K562 (cell line): ENCODE results near the gene CRELD2. TPM values are rescaled to one million over a fixed set of nuclear protein-coding genes. Genes with fewer than 3 reads are reported as not detected.

Experiments
- ATAC-seq: fragments of 200-7000 bp; cut with Tn5 transposase; 3 replicates; pipeline ENCODE4 v1.9.1; 2020; ENCODE audit warnings: moderate library complexity
- BruUV-seq: library from RNA; stranded (reverse); fragments of 400-500 nt; replicated peaks from 2 replicates; lab custom pipeline; 2021; lab: Mats Ljungman, UMichigan
- CTCF ChIA-PET: fragments of 300-600 bp; formaldehyde crosslinking; extraction: SDS; loops from one replicate; lab custom pipeline; 2021; ENCODE audit warnings: low intra/inter-chr PET ratio; lab: Yijun Ruan, JAX
- POLR2A ChIA-PET: fragments of 300-600, 350-650 bp; sonication (Branson Sonifier 250); formaldehyde crosslinking; extraction: SDS; loops from one replicate; lab custom pipeline; 2021; ENCODE audit warnings: antibody characterized with exemption, inconsistent platforms; lab: Yijun Ruan, JAX
- DNase-seq, 4 experiments: peaks; one replicate each; pipeline versions ENCODE4 v3.0.0 to v3.0.0-alpha.2; 2011 to 2018; ENCODE audit warnings: low spot score in 3 of 4, mixed read lengths in 3 of 4; ENCODE audit errors: extremely low read depth in 1 of 4
- FAIRE-seq: peaks from 2 replicates; lab custom pipeline; 2011; peaks lifted over from hg19 to GRCh38; lab: Jason Lieb, UNC
- H2AFZ ChIP-seq: 2 replicates; pipeline ENCODE4 v1.6.0; 2011; ENCODE audit warnings: low read depth, low read length, control low read depth, inconsistent platforms
- H3K27ac ChIP-seq: fragments of 200-600 bp; 3 replicates; pipeline ENCODE4 v1.8.0; 2011; ENCODE audit warnings: low read depth, mild to moderate bottlenecking, control low read depth, inconsistent platforms, low read length, moderate library complexity, mixed read lengths; ENCODE audit errors: extremely low read depth
- H3K27me3 ChIP-seq, 2 experiments: fragments of 300-600 bp in 1 of 2; 2 replicates in 1 of 2; 3 replicates in 1 of 2; pipeline versions ENCODE4 v1.6.0 to v1.8.0; 2011; ENCODE audit warnings: inconsistent platforms in 2 of 2, low read length in 2 of 2, mild to moderate bottlenecking in 1 of 2, mixed read lengths in 1 of 2, moderate library complexity in 1 of 2; ENCODE audit not compliant: control insufficient read depth in 2 of 2, insufficient read depth in 2 of 2
- H3K36me3 ChIP-seq: fragments of 300-600 bp; 3 replicates; pipeline ENCODE4 v1.8.0; 2011; ENCODE audit warnings: mild to moderate bottlenecking, low read length, inconsistent platforms; ENCODE audit not compliant: control insufficient read depth, insufficient read depth
- H3K4me1 ChIP-seq, 2 experiments: fragments of 200-600 bp in 1 of 2; replicated peaks in 1 of 2; 2 replicates in 1 of 2; 3 replicates in 1 of 2; pipeline versions ENCODE4 v1.5.1 to v1.8.0; 2011; ENCODE audit warnings: inconsistent platforms in 2 of 2, low read length in 2 of 2, mild to moderate bottlenecking in 1 of 2, mixed read lengths in 1 of 2, moderate library complexity in 1 of 2; ENCODE audit not compliant: control insufficient read depth in 2 of 2, insufficient read depth in 2 of 2
- H3K4me2 ChIP-seq: 2 replicates; pipeline ENCODE4 v1.6.1; 2011; ENCODE audit warnings: low read length, control low read depth, inconsistent platforms, mixed read lengths; ENCODE audit not compliant: insufficient read depth
- H3K4me3 ChIP-seq: fragments of 200-600 bp; sonication (generic), shearing (Covaris generic); 2 replicates; pipeline ENCODE4 v1.5.1; 2016; ENCODE audit warnings: control low read depth, inconsistent platforms
- H3K79me2 ChIP-seq: fragments of 200-600 bp; 3 replicates; pipeline ENCODE4 v1.8.0; 2011; ENCODE audit warnings: low read length, inconsistent platforms; ENCODE audit not compliant: control insufficient read depth, insufficient read depth
- H3K9ac ChIP-seq, 2 experiments: 2 replicates each; pipeline versions ENCODE4 v1.6.0 to v1.6.1; 2011; ENCODE audit warnings: low read depth in 2 of 2, low read length in 2 of 2, control low read depth in 1 of 2, inconsistent platforms in 1 of 2, mild to moderate bottlenecking in 1 of 2, mixed read lengths in 1 of 2; ENCODE audit not compliant: insufficient read depth in 1 of 2
- H3K9me1 ChIP-seq: one replicate; pipeline ENCODE4 v1.6.0; 2011; ENCODE audit warnings: inconsistent platforms, mild to moderate bottlenecking, low read length, moderate library complexity; ENCODE audit not compliant: control insufficient read depth, insufficient read depth
- H3K9me3 ChIP-seq: replicated peaks from 2 replicates; pipeline ENCODE4 v1.5.1; 2011; ENCODE audit warnings: low read depth, low read length, inconsistent platforms; ENCODE audit not compliant: control insufficient read depth, insufficient read depth
- H4K20me1 ChIP-seq: replicated peaks from 2 replicates; pipeline ENCODE4 v1.6.1; 2011; ENCODE audit warnings: low read length, inconsistent platforms, mixed read lengths; ENCODE audit not compliant: control insufficient read depth, insufficient read depth
- ASH1L ChIP-seq: fragments of 450-650 bp; IDR thresholded peaks from 2 replicates; pipeline ENCODE4 v1.6.1; 2018; ENCODE audit warnings: borderline replicate concordance, mild to moderate bottlenecking, low read depth; ENCODE audit not compliant: partially characterized antibody
- ESRRB ChIP-seq: fragments of 250-450 bp; sonication (Bioruptor Pico); IDR thresholded peaks from 2 replicates; pipeline ENCODE4 v1.5.0; 2020; ENCODE audit warnings: mild to moderate bottlenecking, moderate library complexity, borderline replicate concordance
- FOS ChIP-seq: IDR thresholded peaks from 3 replicates; pipeline ENCODE4 v1.6.1; 2011; ENCODE audit not compliant: insufficient read length; ENCODE audit errors: extremely low read depth
- HDAC8 ChIP-seq: fragments of 450-650 bp; IDR thresholded peaks from 2 replicates; pipeline ENCODE4 v1.6.1; 2016; ENCODE audit warnings: mild to moderate bottlenecking, missing genetic modification characterization, moderate library complexity, missing compliant biosample characterization
- KLF1 ChIP-seq: fragments of 450-650 bp; IDR thresholded peaks from 2 replicates; pipeline ENCODE4 v1.6.1; 2016; ENCODE audit warnings: missing genetic modification characterization, missing compliant biosample characterization
- MBD2 ChIP-seq: sonication (generic); IDR thresholded peaks from 2 replicates; pipeline ENCODE4 v1.6.1; 2016; ENCODE audit warnings: low read depth, borderline replicate concordance
- MCM3 ChIP-seq: fragments of 450-650 bp; IDR thresholded peaks from 2 replicates; pipeline ENCODE4 v1.6.1; 2016
- NFYB ChIP-seq: IDR thresholded peaks from 2 replicates; pipeline ENCODE4 v1.6.1; 2011; ENCODE audit warnings: mild to moderate bottlenecking, moderate library complexity; ENCODE audit not compliant: insufficient read length; ENCODE audit errors: extremely low read depth
- NR2C2 ChIP-seq, 2 experiments: fragments of 200-800 bp in 1 of 2; sonication (Bioruptor generic) in 1 of 2; sonication (generic) in 1 of 2; formaldehyde crosslinking in 1 of 2; IDR thresholded peaks; 2 replicates each; pipeline versions ENCODE4 v1.6.1 to v1.8.0; 2016 to 2022; ENCODE audit warnings: mild to moderate bottlenecking in 1 of 2, missing compliant biosample characterization in 1 of 2, missing genetic modification characterization in 1 of 2, missing genetic modification reagents in 1 of 2
- NRF1 ChIP-seq, 2 experiments: fragments of 450-650 bp; IDR thresholded peaks in 1 of 2; conservative IDR thresholded peaks in 1 of 2; 2 replicates each; pipeline ENCODE4 v1.6.1; 2014; ENCODE audit warnings: mild to moderate bottlenecking in 2 of 2
- RBM25 ChIP-seq: fragments of 200-400 bp; formaldehyde crosslinking; IDR thresholded peaks from 2 replicates; pipeline ENCODE4 v1.6.1; 2018; ENCODE audit warnings: low read length, low read depth, moderate library complexity; ENCODE audit not compliant: severe bottlenecking
- RFX1 ChIP-seq: fragments of 450-650 bp; IDR thresholded peaks from 2 replicates; pipeline ENCODE4 v1.6.1; 2016; ENCODE audit warnings: mild to moderate bottlenecking, moderate library complexity
- SETDB1 ChIP-seq: IDR thresholded peaks from one replicate; pipeline ENCODE4 v1.6.1; 2012; ENCODE audit warnings: low read length, control low read depth, inconsistent platforms
- SIX5 ChIP-seq, 2 experiments: IDR thresholded peaks; 2 replicates each; pipeline ENCODE4 v1.6.1; 2011; ENCODE audit warnings: low read length in 2 of 2, borderline replicate concordance in 1 of 2, low read depth in 1 of 2, mild to moderate bottlenecking in 1 of 2, moderate library complexity in 1 of 2; ENCODE audit not compliant: insufficient read depth in 1 of 2
- SRSF7 ChIP-seq: fragments of 200-400 bp; formaldehyde crosslinking; optimal IDR thresholded peaks from 2 replicates; pipeline ENCODE3; 2017; ENCODE audit warnings: mild to moderate bottlenecking, low read depth, low read length
- TFAP4 ChIP-seq: sonication (generic); formaldehyde crosslinking; IDR thresholded peaks from 2 replicates; pipeline ENCODE4 v1.8.0; 2022; ENCODE audit warnings: missing genetic modification reagents, mild to moderate bottlenecking, moderate library complexity, borderline replicate concordance
- ZNF384 ChIP-seq: IDR thresholded peaks from 2 replicates; pipeline ENCODE4 v1.6.1; 2012; ENCODE audit warnings: low read depth, low read length, improper control_type of control experiment
- ZZZ3 ChIP-seq: fragments of 450-650 bp; IDR thresholded peaks from 2 replicates; pipeline ENCODE4 v1.6.1; 2016; ENCODE audit warnings: antibody characterized with exemption, mild to moderate bottlenecking, moderate library complexity
- WGBS: fragments of 100-300 bp; shearing (Covaris generic); methylation state at CpG from one replicate; pipeline ENCODE4 v1.1.6; 2016; ENCODE audit warnings: low coverage, mixed read lengths; ENCODE audit not compliant: insufficient coverage; ENCODE audit errors: missing lambda C conversion rate; 5-methylcytosine and 5-hydroxymethylcytosine counted together
- in situ Hi-C: fragments of 300-500 bp; cut with MboI; formaldehyde crosslinking; loops from 4 replicates; pipeline ENCODE4 v1.15.0; 2018; ENCODE audit warnings: inconsistent platforms, mixed read lengths
- intact Hi-C: fragments of 100-400 bp; cut with micrococcal nuclease; formaldehyde crosslinking; loops from 2 replicates; pipeline ENCODE4 v1.14.2; 2022
- polyA plus RNA-seq, 8 experiments: library from polyadenylated mRNA; depleted of rRNA in 4 of 8; stranded (reverse) in 5 of 8; unstranded in 3 of 8; fragments of >200 nt; fragmentation: Nextera tagmentation in 2 of 8; fragmentation: Illumina TruSeq in 1 of 8; extraction: Ambion mirVana in 2 of 8; extraction: Trizol in 1 of 8; gene quantifications; 2 replicates each; pipeline versions ENCODE4 v1.2.1 to v1.2.3, GENCODE V29; 2011 to 2014; ENCODE audit warnings: inconsistent platforms in 1 of 8, missing spikeins in 1 of 8
- total RNA-seq, 7 experiments: library from RNA; depleted of rRNA in 6 of 7; stranded (reverse); fragments of >200 nt in 6 of 7; fragmentation: Illumina TruSeq in 2 of 7; extraction: Trizol in 2 of 7; gene quantifications; 2 replicates each; pipeline versions ENCODE4 v1.2.1 to v1.2.3, GENCODE V29; 2011 to 2021; ENCODE audit warnings: low replicate concordance in 1 of 7

CRELD2 gene
- total and polyA plus RNA-seq, 9 of the 15 experiments (the other 6 are each of a cell fraction or from before 2014, with no cell fraction given), result 0.96 to 25.3 (median 8.8) TPM

- no TSS peak for BruUV-seq
- H3K79me2 ChIP-seq, result peaks cover 80% of the 10 kb centered on the region
- FAIRE-seq (peak; percentile 23), DNase-seq (peak; percentile 50 to 81 (median 52)), ATAC-seq (peak; percentile 81)
- H4K20me1 ChIP-seq, result peaks cover 9% of the 10 kb centered on the region; the same call in 1 of the 2 replicates
- H3K36me3 ChIP-seq, result peaks cover 9% of the 10 kb centered on the region; the same call in 2 of the 3 replicates
- peaks cover 6 to 13% of the 10 kb centered on the region in 2 experiments; a peak in 4 of 5 replicates for H3K4me1 ChIP-seq
- H3K9ac ChIP-seq, result no peak overlapping the region
- POLR2A ChIA-PET, result interaction anchor here (1.0 to 1.4 kb wide), 3 partner anchors 10 to 14 kb away, joined by 3 to 6 read pairs (median 4); no protein-coding TSS in a partner anchor
- TF ChIP-seq NRF1 (conservative IDR thresholded peaks at IDR 0.05 in 1 of 2, IDR thresholded peaks at IDR 0.05 in 1 of 2) (no peak), FOS (peak; percentile 67), NR2C2 (CRISPR knock-in tag; IDR thresholded peaks at IDR 0.05) (no peak), NR2C2 (tag; IDR thresholded peaks at IDR 0.05) (no peak), HDAC8 (no peak), MCM3 (no peak), TFAP4 (0 out of 2 replicates have a peak, but pooled peaks have one; percentile 19), MBD2 (peak; percentile 47; the same call in 1 of the 2 replicates), ASH1L (peak; percentile 75), SIX5 (IDR thresholded peaks at IDR 0.05; ENCODE audit: borderline replicate concordance in 1 of 2, insufficient read depth in 1 of 2, low read depth in 1 of 2, low read length in 2 of 2) (no peak), NFYB (peak; percentile 54), SETDB1 (no peak), ZNF384 (peak; percentile 83), RFX1 (peak; percentile 70), RBM25 (peak; percentile 91), ESRRB (CRISPR knock-in tag) (no peak), ZZZ3 (no peak), KLF1 (no peak), SRSF7 (no peak)
- TF ChIP-seq, all 486 proteins: peak for 8
- WGBS, result 61% methylated on average over 4 of the region's 4 CpGs
- intact Hi-C loops (no loop called here), in situ Hi-C loops (no loop called here)
- no peak overlapping the region for H2AFZ ChIP-seq
- CTCF ChIA-PET, result no interaction called here
- H3K27me3 ChIP-seq, result no peaks in the 10 kb centered on the region
- no peak overlapping the region for H3K4me2 ChIP-seq
- no peak overlapping the region for H3K4me3 ChIP-seq
- H3K9me3 ChIP-seq, result peaks cover 3% of the 10 kb centered on the region
- H3K9me1 ChIP-seq, result no peaks in the 10 kb centered on the region
- no peak overlapping the region for H3K27ac ChIP-seq
Measured at GRCh38 chr22:49871482-49871881, 47.0 kb upstream of the CRELD2 start.
